Measurements from ENCODE around the gene KCNJ2.

The KCNJ2 gene

DNA sequence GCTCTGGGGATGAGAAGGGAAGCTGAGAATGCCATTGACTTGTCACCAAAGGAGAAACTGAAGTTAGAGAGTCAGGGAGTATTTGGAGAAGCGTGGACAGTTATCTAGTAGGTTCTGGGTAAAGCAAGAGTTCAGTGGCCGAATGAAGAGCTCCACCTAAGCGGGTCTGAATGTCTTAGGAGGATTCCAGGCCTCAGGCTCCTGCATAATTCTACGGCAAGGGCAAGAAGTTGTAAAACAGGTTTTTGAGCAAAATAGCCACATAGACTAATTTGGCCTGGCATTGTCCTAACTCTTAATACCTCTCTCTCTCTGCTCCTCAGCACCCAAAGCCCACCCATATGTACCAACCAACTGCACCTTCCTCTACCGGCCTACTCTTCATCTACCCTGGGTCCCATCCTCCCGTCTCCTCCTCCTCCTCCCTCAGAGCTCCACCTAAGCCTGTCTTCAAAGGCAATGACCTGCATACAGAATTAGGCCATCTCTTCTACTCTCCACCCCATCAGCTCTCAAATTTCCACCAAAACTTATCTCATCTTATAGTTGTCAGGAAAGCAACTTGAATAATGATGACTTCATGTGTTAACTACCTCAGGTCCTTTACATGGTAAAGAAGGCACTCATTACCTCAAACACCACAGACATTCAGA is 42.0 kb upstream of the KCNJ2 start:
- no peak for DNase-seq (ENCODE audit: extremely low read depth, low read depth)
- H3K4me3 ChIP-seq (replicated peaks; ENCODE audit: low read depth, low read length), result no peak overlapping the region
- TF ChIP-seq CTCF (IDR thresholded peaks at IDR 0.05; ENCODE audit: low read depth, low read length, missing control alignments), result no peak

- no peak for TF ChIP-seq CTCF (IDR thresholded peaks at IDR 0.05; ENCODE audit: low read depth, low read length, missing control alignments)
- no peak overlapping the region for H3K4me3 ChIP-seq (replicated peaks; ENCODE audit: low read depth, low read length)
- no peak for DNase-seq (ENCODE audit: extremely low read depth, low read depth)
These were observed 40.5 kb upstream of the KCNJ2 start for GRCh38 chr17:70128727-70129238.

DNA sequence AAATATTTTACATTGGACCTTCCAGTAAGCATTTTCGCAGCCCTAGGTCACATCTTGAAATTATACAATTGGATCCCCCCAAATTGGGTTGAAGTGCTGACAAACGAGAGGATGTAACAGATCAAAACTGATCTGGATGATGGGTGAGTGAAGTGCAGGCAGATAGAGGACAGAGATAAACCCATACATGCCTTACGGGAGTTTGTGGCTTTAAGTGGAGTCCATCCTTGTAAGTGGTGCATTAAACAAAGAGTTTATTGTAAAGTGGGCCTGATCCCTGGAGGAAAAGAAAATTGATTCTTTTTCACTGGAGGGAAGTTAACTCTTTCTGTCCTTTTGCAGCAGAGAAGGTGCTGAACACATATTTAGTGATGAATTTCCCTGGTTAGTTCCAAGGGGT is 39.0 kb upstream of the KCNJ2 start:
- DNase-seq (ENCODE audit: extremely low read depth, low read depth), result no peak
- no peak overlapping the region for H3K4me3 ChIP-seq (replicated peaks; ENCODE audit: low read depth, low read length)

GRCh38 chr17:70132505-70132904 is 36.8 kb upstream of the KCNJ2 start:
- no peak overlapping the region for H3K4me3 ChIP-seq (replicated peaks; ENCODE audit: low read depth, low read length)
- TF ChIP-seq CTCF (IDR thresholded peaks at IDR 0.05; ENCODE audit: low read depth, low read length, missing control alignments), result no peak
- DNase-seq (ENCODE audit: extremely low read depth, low read depth), result no peak

More for the DNA sequence above, 39.0 kb upstream of the KCNJ2 start:
- TF ChIP-seq CTCF (IDR thresholded peaks at IDR 0.05; ENCODE audit: low read depth, low read length, missing control alignments), result no peak

GRCh38 chr17:70134042-70134441 is 35.3 kb upstream of the KCNJ2 start:
- DNase-seq (ENCODE audit: extremely low read depth, low read depth), result no peak
- no peak for TF ChIP-seq CTCF (IDR thresholded peaks at IDR 0.05; ENCODE audit: low read depth, low read length, missing control alignments)
- no peak overlapping the region for H3K4me3 ChIP-seq (replicated peaks; ENCODE audit: low read depth, low read length)

DNA sequence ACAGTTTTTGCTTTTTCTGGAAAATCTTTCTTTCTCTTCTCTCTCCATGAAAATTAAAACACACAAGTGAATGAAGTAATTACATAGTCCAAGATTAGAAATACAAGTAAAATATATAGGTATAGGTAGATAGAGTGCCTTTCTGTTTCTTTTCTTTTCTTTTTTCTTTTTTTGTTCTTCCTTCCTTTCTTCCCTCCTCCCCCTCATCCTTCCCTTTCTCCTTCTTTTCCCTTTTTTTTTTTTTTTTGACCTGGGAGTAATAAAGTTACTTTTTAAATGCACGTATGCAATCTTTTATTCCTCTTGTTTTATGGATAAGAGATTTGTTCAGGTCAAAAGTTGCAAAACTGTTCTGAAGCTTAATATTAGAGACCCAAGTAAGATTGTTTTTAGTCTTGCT is 34.6 kb upstream of the KCNJ2 start:
- no peak for TF ChIP-seq CTCF (IDR thresholded peaks at IDR 0.05; ENCODE audit: low read depth, low read length, missing control alignments)
- no peak overlapping the region for H3K4me3 ChIP-seq (replicated peaks; ENCODE audit: low read depth, low read length)
- DNase-seq (ENCODE audit: extremely low read depth, low read depth), result no peak

DNA sequence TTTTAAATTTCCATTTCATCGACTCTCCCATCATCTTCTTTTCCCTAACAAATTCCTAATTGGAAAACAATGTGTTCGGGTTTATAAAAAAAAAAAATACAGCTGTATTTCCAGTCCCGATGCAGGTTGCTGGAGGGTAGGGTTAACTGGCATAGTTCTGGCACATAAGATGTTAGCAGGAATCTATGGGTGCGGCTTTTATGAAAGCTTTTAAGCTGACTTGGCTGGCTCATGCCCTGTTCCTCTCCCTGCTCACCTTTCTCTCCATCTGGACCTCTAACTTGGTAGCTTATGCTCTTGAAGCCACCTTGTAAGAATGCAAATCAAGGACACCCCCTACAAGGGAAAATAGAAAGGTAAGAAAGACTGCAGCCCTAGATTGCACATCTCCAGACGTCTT is 33.2 kb upstream of the KCNJ2 start:
- no peak for DNase-seq (ENCODE audit: extremely low read depth, low read depth)
- H3K4me3 ChIP-seq (replicated peaks; ENCODE audit: low read depth, low read length), result no peak overlapping the region
- no peak for TF ChIP-seq CTCF (IDR thresholded peaks at IDR 0.05; ENCODE audit: low read depth, low read length, missing control alignments)

Data from HFF-Myc (cell line).